SK-N-MC (cell line): ENCODE data around the gene LRCOL1.

Experiments used
- DNase-seq: peaks from one replicate; pipeline ENCODE4 v3.0.0-alpha.2; 2011; ENCODE audit warnings: low read depth, low spot score
- H3K27ac ChIP-seq: fragments of 200-600 bp; sonication (generic); 2 replicates; pipeline ENCODE4 v1.5.1; 2016; ENCODE audit warnings: mixed run types
- H3K36me3 ChIP-seq: fragments of 200-600 bp; sonication (generic); 2 replicates; pipeline ENCODE4 v1.6.1; 2017; ENCODE audit warnings: antibody characterized with exemption, low read length, mixed read lengths; ENCODE audit not compliant: insufficient read depth
- H3K4me3 ChIP-seq: fragments of 200-600 bp; sonication (generic); 2 replicates; pipeline ENCODE4 v1.5.1; 2016
- H3K9ac ChIP-seq: fragments of 200-600 bp; sonication (generic); 2 replicates; pipeline ENCODE4 v1.8.0; 2017; ENCODE audit warnings: mixed run types, mixed read lengths; ENCODE audit not compliant: insufficient read length
- H3K9me3 ChIP-seq: fragments of 200-600 bp; sonication (generic); 2 replicates; pipeline ENCODE4 v1.6.1; 2017; ENCODE audit warnings: low read depth, mild to moderate bottlenecking, antibody characterized with exemption, low read length, moderate library complexity, mixed read lengths
- EZH2 ChIP-seq: fragments of 200-600 bp; sonication (generic); IDR thresholded peaks from one replicate; pipeline ENCODE4 v1.6.1; 2017; ENCODE audit warnings: antibody characterized with exemption
- FOXP2 ChIP-seq: optimal IDR thresholded peaks from 2 replicates; pipeline ENCODE3; 2011; ENCODE audit warnings: mild to moderate bottlenecking, moderate library complexity; ENCODE audit not compliant: insufficient read depth; ENCODE audit errors: extremely low read length, control extremely low read depth
- POLR2AphosphoS5 ChIP-seq: IDR thresholded peaks from 2 replicates; pipeline ENCODE4 v1.6.1; 2012; ENCODE audit warnings: mild to moderate bottlenecking, low read depth, low read length, borderline replicate concordance

LRCOL1 gene

DNA sequence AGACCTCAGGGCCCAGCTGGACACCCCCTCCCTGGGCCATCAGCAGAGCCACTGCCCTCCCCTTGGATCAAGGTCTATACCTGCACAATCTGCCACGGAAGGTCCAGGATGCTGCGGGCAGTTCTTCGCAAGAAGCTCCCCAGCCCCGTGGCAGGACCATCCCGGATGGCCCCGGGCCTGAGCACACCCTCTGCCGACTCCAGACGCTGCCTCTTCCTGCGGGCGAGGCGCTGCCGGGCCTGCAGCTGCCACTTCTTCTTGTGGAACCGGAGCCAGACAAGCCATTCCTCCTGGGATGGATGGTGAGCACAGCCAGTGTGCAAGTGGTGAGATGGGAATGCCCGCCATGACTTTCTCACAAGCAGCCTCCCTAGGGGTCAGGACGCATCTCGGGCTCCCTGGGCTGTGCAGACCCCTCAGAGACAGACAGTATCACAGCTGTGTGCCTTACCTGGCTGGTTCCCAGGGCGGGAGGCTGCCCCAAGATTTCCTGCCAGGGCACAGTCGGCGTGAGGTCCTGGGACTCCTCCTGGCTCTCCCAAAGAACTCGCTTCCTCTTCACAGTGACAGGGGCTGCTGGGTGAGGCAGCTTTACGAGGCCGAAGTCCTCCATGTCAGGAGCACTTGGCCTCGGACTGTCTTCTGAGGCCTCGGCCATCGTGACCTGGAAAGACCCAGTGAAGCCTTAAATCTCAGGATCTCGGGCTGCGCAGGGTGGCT, 39.0 kb upstream of the LRCOL1 start:
- H3K36me3 ChIP-seq, result peaks cover 89% of the 10 kb centered on the region
- no peak overlapping the region for H3K9ac ChIP-seq

DNA sequence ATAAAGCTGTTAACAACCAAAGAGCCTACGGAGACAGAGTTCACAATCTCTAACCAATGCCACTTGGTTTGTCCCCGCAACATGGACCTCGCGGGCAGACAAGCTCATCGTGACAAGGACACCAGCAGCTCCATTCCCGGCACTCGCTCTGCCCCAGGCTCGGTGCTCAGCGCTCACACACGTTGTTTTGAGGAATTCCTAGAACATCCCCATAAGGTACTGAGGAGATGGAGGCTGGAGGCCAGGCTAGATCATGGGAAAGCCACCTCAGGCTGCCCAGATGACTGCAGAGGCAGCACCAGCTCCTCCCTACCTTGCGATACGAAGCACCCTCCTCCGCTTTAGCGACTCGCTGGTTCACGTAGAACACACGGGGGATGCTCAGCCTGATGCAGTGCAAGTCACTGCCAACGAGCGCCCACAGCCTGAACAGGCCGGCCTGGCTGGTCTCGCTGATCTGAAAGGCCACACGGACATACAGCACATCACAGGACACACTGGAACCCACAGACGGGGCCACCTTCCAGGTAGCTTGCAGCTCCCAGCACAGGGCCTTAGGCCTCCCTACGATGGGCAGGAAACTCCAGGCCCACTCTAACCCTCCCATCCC, 38.3 kb upstream of the LRCOL1 start:
- no peak overlapping the region for H3K9ac ChIP-seq
- no peak for DNase-seq
- no peaks in the 10 kb centered on the region for H3K9me3 ChIP-seq
- no peak for TF ChIP-seq FOXP2
- TF ChIP-seq POLR2AphosphoS5, result no peak
- TF ChIP-seq EZH2, result no peak
- peaks cover 84% of the 10 kb centered on the region for H3K36me3 ChIP-seq
- H3K27ac ChIP-seq, result no peak overlapping the region
- no peak overlapping the region for H3K4me3 ChIP-seq

More for the DNA sequence above, 39.0 kb upstream of the LRCOL1 start:
- Histone ChIP-seq H3K27ac (no peak overlapping the region), H3K9me3 (no peaks in the 10 kb centered on the region), H3K4me3 (no peak overlapping the region)
- DNase-seq, result no peak
- TF ChIP-seq POLR2AphosphoS5 (no peak), EZH2 (no peak), FOXP2 (no peak)

DNA sequence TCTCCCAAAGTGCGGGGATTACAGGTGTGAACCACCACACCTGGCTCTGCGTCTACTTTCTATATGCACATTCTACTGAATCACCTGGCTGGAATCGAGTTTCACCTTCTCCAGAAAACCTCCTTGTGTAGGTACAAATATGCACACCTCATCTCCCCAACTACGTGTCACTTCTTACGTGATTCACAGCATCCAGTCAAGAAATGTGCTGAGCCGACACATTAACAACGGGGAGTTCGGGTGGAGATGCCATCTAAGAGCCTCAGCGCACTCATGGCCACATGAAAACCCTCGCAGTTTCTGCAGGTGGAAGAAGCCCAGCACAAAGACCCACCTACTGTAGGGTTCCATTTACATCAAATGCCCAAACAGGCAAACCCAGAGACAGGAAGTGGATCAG, 37.5 kb upstream of the LRCOL1 start:
- H3K36me3 ChIP-seq, result peaks cover 84% of the 10 kb centered on the region
- H3K27ac ChIP-seq, result no peak overlapping the region
- TF ChIP-seq EZH2 (no peak), POLR2AphosphoS5 (no peak), FOXP2 (no peak)
- H3K9ac ChIP-seq, result no peak overlapping the region
- no peak overlapping the region for H3K4me3 ChIP-seq
- DNase-seq, result no peak
- no peaks in the 10 kb centered on the region for H3K9me3 ChIP-seq

DNA sequence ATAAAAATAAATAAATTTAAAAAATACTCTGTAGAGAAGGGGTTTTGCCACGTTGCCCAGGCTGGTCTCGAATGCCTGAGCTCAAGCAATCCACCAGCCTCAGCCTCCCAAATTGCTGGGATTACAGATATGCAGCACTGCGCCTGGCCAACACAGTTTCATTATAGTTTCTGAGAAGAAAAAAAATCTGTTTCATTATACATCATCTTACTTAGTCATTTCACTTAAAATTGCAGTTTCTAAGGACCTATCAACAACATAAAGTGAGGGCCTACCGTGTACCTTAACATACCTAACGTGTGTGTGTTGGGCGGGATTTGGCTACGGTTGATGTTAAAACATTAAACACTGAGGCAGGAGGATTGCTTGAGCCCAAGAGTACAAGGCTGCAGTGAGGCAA, 36.5 kb upstream of the LRCOL1 start:
- H3K9me3 ChIP-seq, result no peaks in the 10 kb centered on the region
- no peak for TF ChIP-seq POLR2AphosphoS5
- no peak for TF ChIP-seq EZH2
- TF ChIP-seq FOXP2, result no peak
- H3K36me3 ChIP-seq, result peaks cover 84% of the 10 kb centered on the region
- no peak overlapping the region for H3K9ac ChIP-seq
- no peak overlapping the region for H3K27ac ChIP-seq
- DNase-seq, result no peak
- H3K4me3 ChIP-seq, result no peak overlapping the region

DNA sequence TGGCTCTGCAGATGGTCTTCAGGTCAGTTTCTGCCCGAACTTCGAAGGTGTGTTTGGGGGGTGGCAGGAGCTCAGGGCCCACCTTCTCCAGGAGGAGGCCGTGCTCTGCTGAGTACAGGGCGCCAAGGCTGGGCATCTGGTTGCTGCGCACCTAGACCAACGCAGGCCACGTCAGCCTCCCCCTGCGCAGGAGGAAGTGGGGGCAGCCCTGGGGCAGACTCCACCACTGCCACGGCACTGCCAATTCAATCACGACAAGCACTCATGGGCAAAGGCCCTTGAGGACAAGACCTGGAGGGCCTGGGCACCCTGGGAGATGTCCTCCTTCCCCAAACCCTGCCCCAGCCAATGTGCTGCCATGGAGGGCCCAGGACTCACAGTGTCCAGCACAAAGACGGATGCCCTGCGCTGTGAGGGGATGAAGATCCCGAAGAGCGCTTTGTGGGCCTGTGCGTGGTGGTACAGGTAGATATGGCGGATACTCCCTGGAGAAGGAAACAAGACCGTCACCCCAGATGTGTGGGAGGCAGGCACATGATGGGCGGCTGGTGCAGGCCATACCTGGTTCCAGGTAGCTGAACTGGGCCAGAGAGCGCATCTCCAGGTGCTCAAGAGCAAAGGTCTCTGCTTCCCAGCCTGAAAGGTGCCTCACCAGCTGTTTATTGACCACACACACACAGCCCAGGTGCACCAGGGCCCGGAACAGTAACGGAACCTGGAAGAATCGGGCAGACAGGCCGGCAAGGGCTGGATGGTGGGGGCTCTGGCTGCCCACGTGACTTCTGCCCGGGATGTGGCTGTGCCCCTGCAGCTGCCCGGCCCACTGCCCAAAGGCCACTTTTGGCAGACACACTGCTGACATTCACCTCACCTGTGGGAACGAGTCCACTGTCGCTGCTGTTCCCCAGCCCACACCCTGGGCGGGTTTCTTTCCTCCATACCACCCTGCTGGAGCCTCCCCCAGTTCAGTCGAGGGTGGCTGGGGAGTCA, 32.8 kb upstream of the LRCOL1 start:
- no peak for DNase-seq
- Histone ChIP-seq H3K9ac (no peak overlapping the region), H3K27ac (no peak overlapping the region), H3K4me3 (no peak overlapping the region), H3K36me3 (peaks cover 82% of the 10 kb centered on the region), H3K9me3 (no peaks in the 10 kb centered on the region)
- no peak for TF ChIP-seq EZH2
- no peak for TF ChIP-seq POLR2AphosphoS5

DNA sequence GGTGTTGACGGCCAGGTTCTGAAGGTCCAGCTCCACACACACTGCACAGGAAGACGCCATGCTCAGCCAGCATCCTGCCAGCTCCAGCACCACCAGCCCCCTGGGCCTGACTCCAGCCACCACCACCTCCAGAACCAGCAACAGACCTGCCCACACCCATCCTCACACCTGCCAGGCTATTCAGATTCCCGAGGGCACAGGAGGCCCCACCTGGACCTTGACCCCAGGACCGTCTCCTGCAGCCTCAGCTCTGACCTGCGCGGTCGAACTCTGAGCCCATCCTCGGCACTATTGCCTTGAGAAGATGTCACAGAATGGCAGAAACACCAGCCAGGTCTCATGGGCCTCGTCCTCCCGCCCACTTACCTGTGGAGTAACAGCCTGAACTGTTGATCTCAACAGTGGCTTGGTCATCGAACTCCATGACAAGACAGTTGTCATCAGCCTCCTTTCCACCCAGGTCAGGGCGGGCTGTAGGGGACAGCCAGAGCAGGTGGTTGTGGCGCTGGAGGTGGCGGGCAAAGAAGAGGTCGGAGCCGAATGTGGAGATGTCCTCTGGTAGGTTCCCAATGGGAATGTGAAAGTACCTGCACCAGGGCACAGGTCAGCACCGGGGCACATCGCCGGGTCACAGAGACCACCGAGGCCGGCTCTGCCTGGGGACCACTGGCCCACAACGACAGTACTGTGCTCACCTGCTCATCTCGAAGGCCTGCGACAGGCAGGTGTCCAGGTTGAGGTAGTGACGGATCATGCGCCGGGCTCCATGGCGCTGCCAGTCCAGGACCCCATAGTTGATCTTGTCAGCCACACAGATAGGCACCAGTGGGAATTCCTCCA, 31.6 kb upstream of the LRCOL1 start:
- H3K36me3 ChIP-seq, result peaks cover 82% of the 10 kb centered on the region
- no peaks in the 10 kb centered on the region for H3K9me3 ChIP-seq
- no peak overlapping the region for H3K4me3 ChIP-seq
- no peak for DNase-seq
- no peak overlapping the region for H3K9ac ChIP-seq
- TF ChIP-seq POLR2AphosphoS5, result no peak
- no peak for TF ChIP-seq EZH2
- TF ChIP-seq FOXP2, result no peak
- no peak overlapping the region for H3K27ac ChIP-seq

DNA sequence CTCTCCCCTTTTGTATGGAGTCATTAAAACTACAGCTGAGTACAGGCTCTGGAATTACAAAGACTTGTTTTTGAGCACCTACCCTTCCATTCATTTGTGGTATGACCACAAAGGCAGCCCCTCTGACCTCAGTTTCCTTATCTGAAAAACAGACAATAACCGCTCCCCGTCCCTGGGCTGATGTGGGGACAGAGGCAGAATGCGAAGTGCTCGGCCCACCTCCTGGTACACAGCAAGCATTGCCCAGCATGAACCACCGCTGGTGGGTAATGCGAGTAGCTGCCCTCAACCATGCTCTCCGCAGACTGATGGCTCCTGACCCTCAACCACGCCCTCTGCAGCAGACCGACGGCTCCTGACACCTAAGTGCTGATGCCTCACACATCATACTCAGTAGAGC, 30.6 kb upstream of the LRCOL1 start:
- no peak for TF ChIP-seq EZH2
- no peak overlapping the region for H3K27ac ChIP-seq
- no peak for DNase-seq
- no peak overlapping the region for H3K4me3 ChIP-seq
- no peaks in the 10 kb centered on the region for H3K9me3 ChIP-seq
- H3K9ac ChIP-seq, result no peak overlapping the region
- peaks cover 85% of the 10 kb centered on the region for H3K36me3 ChIP-seq
